Activated naive CD8-positive, alpha-beta T cell treated with anti-CD3 and anti-CD28 coated beads, Interleukin-2, amount 10 ng/mL, durations not matched to agents 7 days and 5 days (primary cell): Measurements from ENCODE around the gene UBE2D2. TPM values are rescaled to one million over a fixed set of nuclear protein-coding genes. Genes with fewer than 3 reads are reported as not detected.

Experiments
- ATAC-seq: fragments of 150-1000 bp; cut with Tn5 transposase; one replicate; pipeline ENCODE4 v1.10.0; 2021; ENCODE audit warnings: low read depth, moderate library complexity
- POLR2A ChIA-PET: fragments of 350-600 bp; sonication (Branson Sonifier 250); formaldehyde crosslinking; loops from one replicate; lab custom pipeline; 2021; ENCODE audit warnings: antibody characterized with exemption; lab: Charles Lee
- DNase-seq: peaks from one replicate; pipeline ENCODE4 v3.0.0; 2021
- H3K27ac Mint-ChIP-seq: one replicate; pipeline ENCODE4 v1.8.0; 2022; ENCODE audit warnings: mild to moderate bottlenecking, mixed read lengths
- H3K27me3 Mint-ChIP-seq: one replicate; pipeline ENCODE4 v1.8.0; 2022; ENCODE audit warnings: mild to moderate bottlenecking, moderate library complexity, mixed read lengths
- H3K36me3 Mint-ChIP-seq: one replicate; pipeline ENCODE4 v1.8.0; 2021; ENCODE audit warnings: mild to moderate bottlenecking, mixed read lengths
- H3K4me1 Mint-ChIP-seq: one replicate; pipeline ENCODE4 v1.8.0; 2021; ENCODE audit warnings: mixed read lengths
- H3K4me3 Mint-ChIP-seq: one replicate; pipeline ENCODE4 v1.8.0; 2022; ENCODE audit warnings: mild to moderate bottlenecking, moderate library complexity, mixed read lengths
- H3K9me3 Mint-ChIP-seq: one replicate; pipeline ENCODE4 v1.8.0; 2021; ENCODE audit warnings: mixed read lengths
- total RNA-seq, 2 experiments: library from RNA; stranded (reverse); gene quantifications; one replicate each; pipeline ENCODE4 v1.2.3, GENCODE V29; 2021

The UBE2D2 gene
- total RNA-seq, 2 experiments from 2014 or later = 200 to 217 TPM

DNA sequence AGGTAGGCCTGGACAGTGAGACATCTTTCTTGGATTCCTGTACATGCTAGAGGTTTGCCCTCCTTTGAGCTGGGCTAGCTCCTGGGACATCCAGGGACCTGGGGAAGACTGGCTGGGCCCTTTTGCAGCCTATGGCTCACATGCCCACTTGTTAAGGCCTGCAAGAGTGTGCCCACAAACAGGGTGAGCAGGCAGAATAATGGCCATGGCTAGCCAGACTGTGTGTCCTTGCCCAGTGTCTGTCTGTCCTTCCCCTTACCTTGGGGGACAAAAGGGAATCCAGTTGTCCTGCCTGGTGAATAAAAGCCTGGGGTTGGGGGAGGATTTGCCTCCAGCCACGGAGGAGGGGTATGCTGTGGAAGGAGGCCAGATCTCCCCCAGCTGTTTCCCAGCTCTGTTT is 74.1 kb downstream of the UBE2D2 start:
- no peak overlapping the region for H3K4me3 Mint-ChIP-seq
- peaks cover 37% of the 10 kb centered on the region for H3K4me1 Mint-ChIP-seq
- peak overlapping the region; percentile 90 for H3K27ac Mint-ChIP-seq
- POLR2A ChIA-PET = interaction anchor here (0.9 to 3.1 kb wide), 8 partner anchors 13 to 153 kb away, joined by 3 to 14 read pairs (median 4); partner anchors contain the start of genes CXXC5, STING1 and UBE2D2
- peaks cover 7% of the 10 kb centered on the region for H3K36me3 Mint-ChIP-seq
- DNase-seq (no peak), ATAC-seq (no peak)
- no peaks in the 10 kb centered on the region for H3K9me3 Mint-ChIP-seq
- no peaks in the 10 kb centered on the region for H3K27me3 Mint-ChIP-seq

DNA sequence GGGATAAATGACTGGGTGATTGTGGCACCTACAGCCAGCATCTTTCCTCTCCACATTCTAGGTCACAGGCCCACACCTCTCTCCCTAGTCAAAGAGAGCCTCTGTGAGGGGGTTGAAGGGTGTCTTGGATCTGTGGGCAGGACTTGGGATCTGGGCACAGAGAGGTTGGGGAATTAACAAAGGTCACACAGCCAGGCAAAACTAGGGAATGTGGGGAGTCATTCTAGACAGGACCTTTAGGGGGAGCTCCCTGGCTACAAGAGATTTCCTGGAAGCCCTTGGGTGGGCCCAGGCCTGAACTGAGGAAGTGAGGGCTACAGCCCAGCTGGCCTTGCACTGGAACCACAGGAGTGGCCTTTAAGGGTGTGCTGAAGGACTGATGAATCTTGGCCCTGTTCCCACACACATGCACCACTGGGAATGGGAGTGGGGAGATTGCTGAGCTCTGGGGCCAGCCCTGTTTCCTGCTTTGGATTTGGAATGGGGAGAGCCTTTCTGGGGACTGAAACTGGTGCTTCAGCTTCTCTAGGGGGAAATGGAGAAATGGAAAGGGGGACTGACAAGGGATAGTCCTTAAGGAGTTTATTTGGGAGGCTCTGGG is 74.6 kb downstream of the UBE2D2 start:
- DNase-seq (peak; percentile 58), ATAC-seq (peak; percentile 17)
- Mint-ChIP-seq H3K27me3 (no peaks in the 10 kb centered on the region), H3K36me3 (peaks cover 7% of the 10 kb centered on the region), H3K4me1 (peaks cover 36% of the 10 kb centered on the region), H3K9me3 (no peaks in the 10 kb centered on the region), H3K27ac (peak overlapping the region; percentile 90), H3K4me3 (peak overlapping the region; percentile 68)
- POLR2A ChIA-PET = interaction anchor here (0.9 to 3.1 kb wide), 11 partner anchors 12 to 342 kb away, joined by 3 to 14 read pairs (median 4); partner anchors contain the start of genes CXXC5, MATR3, STING1 and UBE2D2

DNA sequence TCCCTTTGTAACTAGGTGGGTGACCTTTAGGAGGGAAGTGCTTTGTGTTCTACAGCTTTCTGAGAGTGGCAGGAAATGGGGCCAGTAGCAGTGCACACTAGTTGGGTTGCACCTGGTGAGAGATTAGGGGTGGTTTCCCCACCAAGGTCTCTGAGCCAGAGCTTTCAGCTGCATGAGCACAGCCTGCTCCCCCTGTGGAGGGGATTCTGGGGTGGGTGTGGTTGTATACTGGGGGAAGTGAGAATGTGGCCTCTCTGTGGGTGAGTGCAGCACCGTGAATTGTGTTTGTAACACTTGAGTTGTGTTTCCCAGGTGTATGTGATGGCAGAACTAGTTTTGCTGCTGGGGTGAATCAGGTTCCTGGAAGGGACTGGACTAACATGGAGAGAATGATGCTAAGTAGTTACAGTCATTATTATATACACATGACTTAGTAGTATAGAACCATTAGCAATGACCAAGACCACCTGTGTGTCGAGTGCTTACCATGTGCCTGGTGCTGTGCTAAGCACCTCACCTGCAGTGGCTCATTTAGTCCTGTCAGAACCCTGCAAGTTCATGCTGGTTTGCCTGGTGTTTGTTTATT is 75.2 kb downstream of the UBE2D2 start:
- Mint-ChIP-seq H3K9me3 (no peaks in the 10 kb centered on the region), H3K4me1 (peaks cover 36% of the 10 kb centered on the region), H3K36me3 (peaks cover 7% of the 10 kb centered on the region), H3K4me3 (peak overlapping the region; percentile 68), H3K27ac (peak overlapping the region; percentile 90), H3K27me3 (no peaks in the 10 kb centered on the region)
- POLR2A ChIA-PET = interaction anchor here (0.6 to 3.1 kb wide), 12 partner anchors 12 to 343 kb away, joined by 3 to 14 read pairs (median 4); partner anchors contain the start of genes CXXC5, MATR3, STING1 and UBE2D2
- DNase-seq (peak; percentile 65), ATAC-seq (peak; percentile 80)

- peaks cover 7% of the 10 kb centered on the region for H3K36me3 Mint-ChIP-seq
- no peaks in the 10 kb centered on the region for H3K27me3 Mint-ChIP-seq
- peak overlapping the region; percentile 68 for H3K4me3 Mint-ChIP-seq
- peak overlapping the region; percentile 90 for H3K27ac Mint-ChIP-seq
- H3K4me1 Mint-ChIP-seq = peaks cover 36% of the 10 kb centered on the region
- H3K9me3 Mint-ChIP-seq = no peaks in the 10 kb centered on the region
- POLR2A ChIA-PET = interaction anchor here (0.5 to 3.1 kb wide), 7 partner anchors 11 to 343 kb away, joined by 3 to 14 read pairs (median 4); partner anchors contain the start of genes CXXC5 and MATR3
- peak; percentile 51 for DNase-seq
- ATAC-seq = peak; percentile 56
These were observed 75.9 kb downstream of the UBE2D2 start for GRCh38 chr5:139636975-139637408.

- DNase-seq = peak; percentile 56
- no peaks in the 10 kb centered on the region for H3K9me3 Mint-ChIP-seq
- peak; percentile 8 for ATAC-seq
- H3K4me1 Mint-ChIP-seq = peaks cover 36% of the 10 kb centered on the region
- no peak overlapping the region for H3K27ac Mint-ChIP-seq
- H3K27me3 Mint-ChIP-seq = no peaks in the 10 kb centered on the region
- peak overlapping the region; percentile 45 for H3K4me3 Mint-ChIP-seq
- peaks cover 7% of the 10 kb centered on the region for H3K36me3 Mint-ChIP-seq
- POLR2A ChIA-PET = interaction anchor here (0.5 to 3.1 kb wide), 4 partner anchors 10 to 73 kb away, joined by 3 to 14 read pairs (median 6); partner anchors contain the start of gene CXXC5
These were observed 76.4 kb downstream of the UBE2D2 start for GRCh38 chr5:139637438-139638089.

- no peak overlapping the region for H3K4me3 Mint-ChIP-seq
- POLR2A ChIA-PET = interaction anchor here (0.9 to 1.7 kb wide), 2 partner anchors 10 to 73 kb away, joined by 5 to 8 read pairs; partner anchors contain the start of gene CXXC5
These were observed 77.1 kb downstream of the UBE2D2 start for GRCh38 chr5:139638090-139638735.

GRCh38 chr5:139638736-139639618 is 77.8 kb downstream of the UBE2D2 start:
- no peak for ATAC-seq
- POLR2A ChIA-PET = interaction anchor here (0.9 to 1.7 kb wide), 2 partner anchors 9 to 72 kb away, joined by 5 to 8 read pairs; partner anchors contain the start of gene CXXC5
- Mint-ChIP-seq H3K4me1 (peaks cover 30% of the 10 kb centered on the region), H3K36me3 (peaks cover 7% of the 10 kb centered on the region), H3K27ac (no peak overlapping the region), H3K27me3 (no peaks in the 10 kb centered on the region), H3K4me3 (no peak overlapping the region), H3K9me3 (no peaks in the 10 kb centered on the region)
- DNase-seq = no peak

More at GRCh38 chr5:139638090-139638735, 77.1 kb downstream of the UBE2D2 start:
- no peak overlapping the region for H3K27ac Mint-ChIP-seq
- peak; percentile 33 for DNase-seq
- H3K4me1 Mint-ChIP-seq = peaks cover 34% of the 10 kb centered on the region
- H3K36me3 Mint-ChIP-seq = peaks cover 7% of the 10 kb centered on the region
- H3K9me3 Mint-ChIP-seq = no peaks in the 10 kb centered on the region
- no peak for ATAC-seq
- H3K27me3 Mint-ChIP-seq = no peaks in the 10 kb centered on the region

GRCh38 chr5:139639619-139640380 is 78.7 kb downstream of the UBE2D2 start:
- POLR2A ChIA-PET = no interaction called here
- no peaks in the 10 kb centered on the region for H3K9me3 Mint-ChIP-seq
- H3K4me1 Mint-ChIP-seq = peaks cover 29% of the 10 kb centered on the region

DNA sequence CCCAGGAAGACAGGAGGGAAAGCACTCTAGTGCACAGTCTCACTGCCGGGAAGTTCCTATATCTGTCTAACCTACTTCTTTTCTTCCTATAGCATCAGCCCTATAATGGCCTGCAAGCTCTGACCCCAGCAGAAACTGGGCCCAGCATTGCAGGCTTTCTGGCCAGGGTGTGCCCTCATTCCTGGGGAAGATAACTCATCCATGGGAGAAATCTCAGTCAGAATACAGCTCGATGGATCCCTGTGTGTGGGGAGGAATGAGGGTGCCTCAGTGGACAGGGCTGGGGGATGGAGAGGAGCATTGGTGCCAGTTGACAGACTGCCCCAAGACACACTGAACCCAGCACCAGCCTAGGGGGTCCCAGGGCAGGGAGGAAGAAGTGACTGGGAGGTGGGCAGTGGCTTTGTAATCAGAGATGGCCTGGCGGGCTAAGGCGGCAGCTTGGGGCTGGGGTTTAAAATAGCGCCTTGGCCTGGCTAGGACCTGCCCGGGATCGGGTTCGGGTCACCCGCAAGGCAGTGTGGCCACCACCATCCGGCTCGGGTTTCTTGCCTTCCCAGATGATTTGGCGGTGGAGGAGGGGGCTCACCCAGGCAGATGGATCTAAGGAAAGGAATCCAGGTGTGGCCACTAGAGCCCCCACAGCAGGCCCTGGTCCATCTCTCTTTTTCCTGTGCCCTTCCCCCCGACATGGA is 79.4 kb downstream of the UBE2D2 start:
- no peaks in the 10 kb centered on the region for H3K9me3 Mint-ChIP-seq
- ATAC-seq = no peak
- no peak for DNase-seq
- H3K36me3 Mint-ChIP-seq = peaks cover 7% of the 10 kb centered on the region
- POLR2A ChIA-PET = no interaction called here
- H3K4me1 Mint-ChIP-seq = peaks cover 26% of the 10 kb centered on the region
- H3K27ac Mint-ChIP-seq = no peak overlapping the region
- H3K4me3 Mint-ChIP-seq = no peak overlapping the region
- peaks cover 2% of the 10 kb centered on the region for H3K27me3 Mint-ChIP-seq

More at GRCh38 chr5:139639619-139640380, 78.7 kb downstream of the UBE2D2 start:
- no peaks in the 10 kb centered on the region for H3K27me3 Mint-ChIP-seq
- H3K4me3 Mint-ChIP-seq = no peak overlapping the region
- DNase-seq = no peak
- H3K27ac Mint-ChIP-seq = no peak overlapping the region
- peaks cover 7% of the 10 kb centered on the region for H3K36me3 Mint-ChIP-seq
- ATAC-seq = no peak

- H3K4me3 Mint-ChIP-seq = no peak overlapping the region
These were observed 80.3 kb downstream of the UBE2D2 start for GRCh38 chr5:139641116-139642080.

More at GRCh38 chr5:139641116-139642080, 80.3 kb downstream of the UBE2D2 start:
- H3K4me1 Mint-ChIP-seq = peaks cover 18% of the 10 kb centered on the region
- peaks cover 5% of the 10 kb centered on the region for H3K36me3 Mint-ChIP-seq
- ATAC-seq = no peak
- peaks cover 10% of the 10 kb centered on the region for H3K27me3 Mint-ChIP-seq
- DNase-seq = no peak
- no peak overlapping the region for H3K27ac Mint-ChIP-seq
- H3K9me3 Mint-ChIP-seq = no peaks in the 10 kb centered on the region
- POLR2A ChIA-PET = no interaction called here
